BLaER1 treated with 17β-estradiol and CSF1 and Interleukin-3, amounts not matched to agents 10 nM and 100 nM (cell line): ENCODE results near the gene HDAC11.
A peak's percentile ranks its signal among the peaks of the same experiment; 100 is the strongest.

ENCODE experiments used
- H3K27ac ChIP-seq, 11 experiments: shearing (Covaris generic); formaldehyde crosslinking; 2 replicates each; pipeline ENCODE4 v1.8.1; 2022
- H3K27me3 ChIP-seq, 11 experiments: shearing (Covaris generic); formaldehyde crosslinking; 2 replicates each; pipeline ENCODE4 v1.8.1; 2022
- H3K36me3 ChIP-seq, 11 experiments: shearing (Covaris generic); formaldehyde crosslinking; 2 replicates each; pipeline ENCODE4 v1.8.1; 2022
- H3K4me1 ChIP-seq, 10 experiments: shearing (Covaris generic); formaldehyde crosslinking; 2 replicates each; pipeline ENCODE4 v1.8.1; 2022
- H3K4me2 ChIP-seq, 11 experiments: shearing (Covaris generic); formaldehyde crosslinking; 2 replicates each; pipeline ENCODE4 v1.8.1; 2022
- H3K4me3 ChIP-seq, 10 experiments: shearing (Covaris generic); formaldehyde crosslinking; 2 replicates each; pipeline ENCODE4 v1.8.1; 2022
- H3K9ac ChIP-seq, 11 experiments: shearing (Covaris generic); formaldehyde crosslinking; 2 replicates each; pipeline ENCODE4 v1.8.1; 2022
- H3K9me3 ChIP-seq, 11 experiments: shearing (Covaris generic); formaldehyde crosslinking; replicated peaks in 1 of 11; 2 replicates each; pipeline ENCODE4 v1.8.1; 2022
- H4K20me1 ChIP-seq, 11 experiments: shearing (Covaris generic); formaldehyde crosslinking; 2 replicates each; pipeline ENCODE4 v1.8.1; 2022
- Cebpa-rat ChIP-seq, 11 experiments: shearing (Covaris generic); IDR thresholded peaks; 2 replicates each; pipeline ENCODE4 v1.8.1; 2022

Gene HDAC11

DNA sequence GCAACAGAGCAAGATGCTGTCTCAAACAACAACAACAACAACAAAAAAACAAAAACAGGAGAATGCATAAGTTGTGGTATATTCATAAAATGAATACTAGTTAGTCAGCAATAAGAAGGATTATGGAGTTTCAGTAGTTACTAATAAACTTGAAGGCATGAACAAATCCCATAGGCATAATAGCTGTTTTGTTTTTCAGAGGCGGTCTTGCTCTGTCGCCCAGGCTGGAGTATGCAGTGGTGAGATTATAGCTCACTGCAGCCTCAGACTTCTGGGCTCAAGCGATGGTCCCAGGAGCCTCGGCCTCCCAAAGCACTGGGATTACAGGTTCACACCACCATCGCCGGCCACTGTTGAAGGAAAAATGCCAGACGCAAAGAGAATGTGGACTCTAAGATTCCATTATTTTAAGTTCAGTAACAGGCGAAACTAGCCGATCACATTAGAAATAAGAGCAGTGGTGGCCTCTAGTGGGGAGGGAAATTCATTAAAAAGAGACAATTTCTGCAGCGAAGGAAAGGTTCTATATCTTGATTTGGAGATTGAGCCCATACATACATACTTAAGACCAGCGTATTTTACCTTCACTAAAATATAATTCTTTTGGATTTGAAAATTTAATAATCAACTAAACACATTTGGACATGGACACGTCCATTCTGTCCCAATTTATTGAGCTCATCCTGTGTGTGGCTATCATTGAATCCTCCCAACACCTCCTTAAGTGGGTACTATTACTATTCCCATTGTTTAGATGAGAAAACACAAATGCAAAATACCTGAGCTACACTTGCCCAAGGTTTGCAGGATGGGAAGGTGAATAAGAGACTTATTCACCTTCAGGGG, 27.4 kb upstream of the HDAC11 start:
- peak overlapping the region; percentile 51 to 69 (median 59); a peak in 19 of 20 replicates for H3K4me3 ChIP-seq
- TF ChIP-seq Cebpa-rat (IDR thresholded peaks at IDR 0.05): no peak
- no peaks in the 10 kb centered on the region for H3K9me3 ChIP-seq
- peak overlapping the region in 10 of 11 experiments; percentile 9 to 81 (median 72); a peak in 18 of 22 replicates for H3K27ac ChIP-seq
- no peaks in the 10 kb centered on the region for H3K27me3 ChIP-seq
- H3K4me1 ChIP-seq: peaks cover 13 to 24% (median 17%) of the 10 kb centered on the region in 10 experiments
- no peaks in the 10 kb centered on the region for H3K36me3 ChIP-seq
- H4K20me1 ChIP-seq: no peaks in the 10 kb centered on the region
- peak overlapping the region in 9 of 11 experiments; percentile 62 to 76 (median 67); a peak in 17 of 22 replicates for H3K9ac ChIP-seq
- peak overlapping the region; percentile 76 to 95 (median 88) for H3K4me2 ChIP-seq

GRCh38 chr3:13455644-13456043, 24.5 kb upstream of the HDAC11 start:
- Histone ChIP-seq H3K4me1 (peaks cover 13 to 30% (median 19%) of the 10 kb centered on the region in 10 experiments), H4K20me1 (no peaks in the 10 kb centered on the region), H3K9ac (no peak overlapping the region), H3K9me3 (no peaks in the 10 kb centered on the region), H3K36me3 (no peaks in the 10 kb centered on the region), H3K27me3 (no peaks in the 10 kb centered on the region), H3K4me2 (no peak overlapping the region), H3K27ac (no peak overlapping the region), H3K4me3 (no peak overlapping the region)
- no peak for TF ChIP-seq Cebpa-rat (IDR thresholded peaks at IDR 0.05)

GRCh38 chr3:13457593-13457992, 22.5 kb upstream of the HDAC11 start:
- Histone ChIP-seq H3K4me1 (peaks cover 0 to 14% (median 4%) of the 10 kb centered on the region in 10 experiments; a peak in 17 of 20 replicates), H3K27ac (no peak overlapping the region), H3K36me3 (no peaks in the 10 kb centered on the region), H3K9ac (no peak overlapping the region), H3K27me3 (no peaks in the 10 kb centered on the region), H3K4me3 (no peak overlapping the region), H3K4me2 (no peak overlapping the region), H4K20me1 (no peaks in the 10 kb centered on the region), H3K9me3 (no peaks in the 10 kb centered on the region)
- peak in 3 of 11 experiments; percentile 18 to 42 (median 19); a peak in 1 of 22 replicates for TF ChIP-seq Cebpa-rat (IDR thresholded peaks at IDR 0.05)

- Histone ChIP-seq H4K20me1 (no peaks in the 10 kb centered on the region), H3K27me3 (no peaks in the 10 kb centered on the region), H3K36me3 (no peaks in the 10 kb centered on the region), H3K27ac (no peak overlapping the region), H3K4me3 (no peak overlapping the region), H3K4me1 (peaks cover 0 to 23% (median 3%) of the 10 kb centered on the region in 10 experiments; a peak in 11 of 20 replicates), H3K4me2 (peak overlapping the region in 4 of 11 experiments; percentile 8 to 44 (median 20); a peak in 5 of 22 replicates), H3K9ac (no peak overlapping the region), H3K9me3 (no peaks in the 10 kb centered on the region)
- TF ChIP-seq Cebpa-rat (IDR thresholded peaks at IDR 0.05): no peak
Measured at GRCh38 chr3:13459605-13460340, 20.3 kb upstream of the HDAC11 start.

- Histone ChIP-seq H3K27ac (no peak overlapping the region), H3K4me2 (peak overlapping the region in 2 of 11 experiments; percentile 16 to 44; a peak in 1 of 22 replicates)
- TF ChIP-seq Cebpa-rat (IDR thresholded peaks at IDR 0.05): no peak
Measured at GRCh38 chr3:13460341-13460736, 19.8 kb upstream of the HDAC11 start.

DNA sequence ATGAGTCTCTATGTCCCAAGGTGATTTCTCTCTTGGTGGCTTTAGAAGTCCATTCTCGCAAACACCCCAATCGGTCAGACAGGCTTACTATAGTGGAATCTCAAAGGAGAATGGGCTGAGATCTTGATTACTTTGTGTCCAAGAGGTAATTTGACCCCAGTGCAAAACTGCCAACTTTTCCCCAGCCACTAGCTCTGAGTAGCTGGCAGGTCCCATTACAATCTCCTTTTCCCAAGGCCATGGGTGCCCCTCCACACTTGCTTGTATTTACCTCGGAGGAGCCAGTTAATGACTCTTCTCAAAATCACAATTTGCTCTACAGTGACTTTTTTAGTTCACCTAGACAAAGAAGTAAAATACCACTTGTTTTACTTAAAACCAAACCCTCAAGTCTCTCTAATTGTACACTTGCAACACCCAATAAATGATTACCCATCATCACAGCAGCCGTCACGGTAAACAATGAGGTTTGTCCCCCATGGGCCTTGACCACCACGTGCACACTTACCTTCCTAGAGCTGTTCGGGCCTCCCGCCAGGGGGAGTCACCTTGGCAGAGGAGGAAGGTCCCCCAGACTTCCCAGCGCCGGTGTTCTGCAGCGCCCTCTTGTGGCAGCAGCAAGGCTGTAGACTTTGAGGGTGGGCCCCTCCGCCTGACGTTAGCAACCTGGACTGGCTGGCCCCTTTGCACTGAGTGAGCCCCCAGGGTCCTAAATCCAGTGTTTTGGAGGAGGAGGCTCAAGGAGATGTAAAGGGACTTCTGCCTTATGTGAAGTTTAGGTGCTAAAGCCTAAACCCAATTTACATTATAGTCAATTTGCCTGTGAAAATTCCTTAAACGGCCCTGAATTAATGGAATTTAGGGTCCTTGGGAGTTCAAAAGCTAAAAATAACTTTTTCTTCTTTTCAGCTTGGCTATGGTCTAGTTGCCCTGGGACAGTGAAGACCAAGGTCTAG, 18.7 kb upstream of the HDAC11 start:
- Histone ChIP-seq H3K36me3 (no peaks in the 10 kb centered on the region), H3K9me3 (no peaks in the 10 kb centered on the region), H3K4me2 (no peak overlapping the region; a peak in 1 of 22 replicates), H3K9ac (no peak overlapping the region), H3K27ac (no peak overlapping the region), H3K4me1 (peaks cover 0 to 38% (median 18%) of the 10 kb centered on the region in 10 experiments; a peak in 16 of 20 replicates), H3K27me3 (no peaks in the 10 kb centered on the region), H4K20me1 (no peaks in the 10 kb centered on the region), H3K4me3 (no peak overlapping the region)
- no peak for TF ChIP-seq Cebpa-rat (IDR thresholded peaks at IDR 0.05)

More at GRCh38 chr3:13460341-13460736, 19.8 kb upstream of the HDAC11 start:
- Histone ChIP-seq H3K27me3 (no peaks in the 10 kb centered on the region), H4K20me1 (no peaks in the 10 kb centered on the region), H3K9me3 (no peaks in the 10 kb centered on the region), H3K9ac (no peak overlapping the region), H3K4me3 (no peak overlapping the region), H3K36me3 (no peaks in the 10 kb centered on the region), H3K4me1 (peaks cover 0 to 29% (median 9%) of the 10 kb centered on the region in 10 experiments; a peak in 16 of 20 replicates)

GRCh38 chr3:13462125-13462629, 17.9 kb upstream of the HDAC11 start:
- no peaks in the 10 kb centered on the region for H3K36me3 ChIP-seq
- no peaks in the 10 kb centered on the region for H3K27me3 ChIP-seq
- H3K4me1 ChIP-seq: peaks cover 0 to 38% (median 18%) of the 10 kb centered on the region in 10 experiments; a peak in 16 of 20 replicates
- H3K4me3 ChIP-seq: no peak overlapping the region
- no peaks in the 10 kb centered on the region for H4K20me1 ChIP-seq
- no peaks in the 10 kb centered on the region for H3K9me3 ChIP-seq
- 0 out of 22 replicates have a peak, but pooled peaks of 1 of the 11 experiments have one; percentile 18 for TF ChIP-seq Cebpa-rat (IDR thresholded peaks at IDR 0.05)
- H3K4me2 ChIP-seq: no peak overlapping the region
- no peak overlapping the region for H3K9ac ChIP-seq
- H3K27ac ChIP-seq: no peak overlapping the region

- Histone ChIP-seq H3K4me2 (no peak overlapping the region), H3K27ac (no peak overlapping the region), H3K9me3 (no peaks in the 10 kb centered on the region), H3K9ac (no peak overlapping the region), H3K27me3 (no peaks in the 10 kb centered on the region), H3K36me3 (no peaks in the 10 kb centered on the region), H3K4me1 (peaks cover 0 to 38% (median 18%) of the 10 kb centered on the region in 10 experiments; a peak in 16 of 20 replicates), H3K4me3 (no peak overlapping the region), H4K20me1 (no peaks in the 10 kb centered on the region)
- no peak for TF ChIP-seq Cebpa-rat (IDR thresholded peaks at IDR 0.05)
Measured at GRCh38 chr3:13462822-13463221, 17.3 kb upstream of the HDAC11 start.
